Spinal cord (tissue), 10 donors: ENCODE measurements around the gene CFAP97D1. TPM values are rescaled to one million over a fixed set of nuclear protein-coding genes. Genes with fewer than 3 reads are reported as not detected.

Experiments
- DNase-seq, 6 donors: peaks; one replicate each; pipeline versions ENCODE4 v3.0.0 to v3.0.0-alpha.2; 2013 to 2015; ENCODE audit warnings: low spot score in 6 of 6, low read depth in 4 of 6
- H3K27ac ChIP-seq: one replicate; pipeline ENCODE4 v1.5.1; 2013; ENCODE audit warnings: low read depth, low read length, control low read depth
- H3K27me3 ChIP-seq: one replicate; pipeline ENCODE4 v1.6.1; 2013; ENCODE audit warnings: low read length; ENCODE audit not compliant: control insufficient read depth, insufficient read depth
- H3K36me3 ChIP-seq: one replicate; pipeline ENCODE4 v1.6.1; 2013; ENCODE audit warnings: low read length; ENCODE audit not compliant: control insufficient read depth, insufficient read depth
- H3K4me1 ChIP-seq: one replicate; pipeline ENCODE4 v1.6.1; 2013; ENCODE audit warnings: low read length; ENCODE audit not compliant: control insufficient read depth, insufficient read depth
- H3K4me3 ChIP-seq: one replicate; pipeline ENCODE4 v1.5.1; 2013; ENCODE audit warnings: low read depth, low read length, control low read depth
- H3K9me3 ChIP-seq: one replicate; pipeline ENCODE4 v1.6.1; 2013; ENCODE audit warnings: low read length; ENCODE audit not compliant: control insufficient read depth, insufficient read depth
- WGBS: methylation state at CpG from one replicate; pipeline ENCODE4 v1.1.5; 2013; ENCODE audit warnings: missing lambda C conversion rate; ENCODE audit not compliant: insufficient coverage; 5-methylcytosine and 5-hydroxymethylcytosine counted together
- polyA plus RNA-seq, 2 donors: library from polyadenylated mRNA; unstranded; fragments of 120-200 nt; gene quantifications; one replicate each; pipeline ENCODE4 v1.2.1, GENCODE V29; 2013; ENCODE audit not compliant: insufficient read length in 2 of 2
- total RNA-seq, 2 donors: library from RNA; depleted of rRNA in 1 of 2; stranded (reverse); fragments of 120-200 nt in 1 of 2; fragments of >200 nt in 1 of 2; gene quantifications; one replicate each; pipeline versions ENCODE4 v1.2.3 to v1.2.4, GENCODE V29; 2013 to 2014
- donor health status: healthy.

Gene CFAP97D1
- total and polyA plus RNA-seq, 4 donors: 0.10 to 0.16 (median 0.12) TPM; not detected in 1

- no peak for DNase-seq
- WGBS: 93% methylated on average over 14 of the region's 14 CpGs
- Histone ChIP-seq H3K27ac (no peak overlapping the region), H3K36me3 (peaks cover 45% of the 10 kb centered on the region), H3K27me3 (no peaks in the 10 kb centered on the region), H3K4me3 (no peak overlapping the region), H3K4me1 (peaks cover 29% of the 10 kb centered on the region), H3K9me3 (no peaks in the 10 kb centered on the region)
Observed at GRCh38 chr17:43829738-43830137, 49.5 kb downstream of the CFAP97D1 start.

- no peak for DNase-seq
- H3K9me3 ChIP-seq: no peaks in the 10 kb centered on the region
- 81% methylated on average over 4 of the region's 7 CpGs for WGBS
- H3K36me3 ChIP-seq: peaks cover 37% of the 10 kb centered on the region
- no peak overlapping the region for H3K27ac ChIP-seq
- H3K27me3 ChIP-seq: no peaks in the 10 kb centered on the region
- peaks cover 29% of the 10 kb centered on the region for H3K4me1 ChIP-seq
- no peak overlapping the region for H3K4me3 ChIP-seq
Observed at GRCh38 chr17:43830510-43831140, 50.4 kb downstream of the CFAP97D1 start.

GRCh38 chr17:43831633-43832032, 51.4 kb downstream of the CFAP97D1 start:
- Histone ChIP-seq H3K4me3 (no peak overlapping the region), H3K36me3 (peaks cover 34% of the 10 kb centered on the region), H3K27me3 (no peaks in the 10 kb centered on the region), H3K4me1 (peaks cover 29% of the 10 kb centered on the region), H3K9me3 (no peaks in the 10 kb centered on the region), H3K27ac (no peak overlapping the region)
- no peak for DNase-seq
- WGBS: 60% methylated on average over 5 of the region's 8 CpGs

- Histone ChIP-seq H3K36me3 (peaks cover 28% of the 10 kb centered on the region), H3K27me3 (no peaks in the 10 kb centered on the region), H3K4me1 (peaks cover 29% of the 10 kb centered on the region), H3K4me3 (peak overlapping the region; percentile 47), H3K27ac (no peak overlapping the region), H3K9me3 (no peaks in the 10 kb centered on the region)
- DNase-seq: peak in 2 of 6 donors; percentile 15 to 23
- 6% methylated on average over 49 of the region's 51 CpGs for WGBS
Observed at GRCh38 chr17:43832168-43832975, 52.1 kb downstream of the CFAP97D1 start.

GRCh38 chr17:43832976-43833829, 53.0 kb downstream of the CFAP97D1 start, which contains the start of gene MPP3:
TSS of gene MPP3 (minus strand) at chr17:43833146. CDS start at chr17:43831906, 1,240 bp downstream.
- no peak within 1 kb of the TSS for H3K27ac ChIP-seq
- WGBS: under 1% methylated on average over 86 of the region's 87 CpGs
- H3K4me3 ChIP-seq: peak within 1 kb of the TSS; percentile 64
- H3K36me3 ChIP-seq: peaks cover 23% of the 10 kb centered on the region
- peaks cover 29% of the 10 kb centered on the region for H3K4me1 ChIP-seq
- H3K27me3 ChIP-seq: no peaks in the 10 kb centered on the region
- peak in 5 of 6 donors; percentile 57 to 95 (median 69) for DNase-seq
- no peaks in the 10 kb centered on the region for H3K9me3 ChIP-seq

GRCh38 chr17:43834106-43834505, 53.9 kb downstream of the CFAP97D1 start:
- DNase-seq: peak in 2 of 6 donors; percentile 19 to 21
- Histone ChIP-seq H3K27me3 (no peaks in the 10 kb centered on the region), H3K36me3 (peaks cover 21% of the 10 kb centered on the region), H3K4me3 (no peak overlapping the region), H3K4me1 (peaks cover 29% of the 10 kb centered on the region), H3K9me3 (no peaks in the 10 kb centered on the region), H3K27ac (no peak overlapping the region)
- 56% methylated on average over 2 of the region's 2 CpGs for WGBS

Other genes starting within 250 kb of the CFAP97D1 start
- 1 to 10 TPM; 2.7 to 4.7 TPM for gene ETV4, start 234.1 kb upstream of the CFAP97D1 start, total RNA-seq
- gene ETV4, start 234.1 kb upstream of the CFAP97D1 start, polyA plus RNA-seq: 10 to 100 TPM; 23.1 to 27.2 TPM
- gene MEOX1, start 118.5 kb upstream of the CFAP97D1 start, total RNA-seq: 1 to 10 TPM; 2.3 TPM
- 1 to 10 TPM in 1 of 2 donors, under 1 TPM in 1; 0.35 to 1.2 TPM for gene MEOX1, start 118.5 kb upstream of the CFAP97D1 start, polyA plus RNA-seq
- under 1 TPM; 0.17 to 0.50 TPM for gene SOST, start 21.6 kb upstream of the CFAP97D1 start, total RNA-seq
- gene SOST, start 21.6 kb upstream of the CFAP97D1 start, polyA plus RNA-seq: 1 to 10 TPM in 1 of 2 donors, under 1 TPM in 1; 0.67 to 1.5 TPM
- 10 to 100 TPM; 41.3 to 49.0 TPM for gene DUSP3, start 1.5 kb upstream of the CFAP97D1 start, total RNA-seq
- gene DUSP3, start 1.5 kb upstream of the CFAP97D1 start, polyA plus RNA-seq: 10 to 100 TPM; 40.3 to 41.6 TPM
- gene MPP3, start 52.7 kb downstream of the CFAP97D1 start, total RNA-seq: 10 to 100 TPM; 15.9 to 30.2 TPM
- gene MPP3, start 52.7 kb downstream of the CFAP97D1 start, polyA plus RNA-seq: 10 to 100 TPM; 32.3 to 41.5 TPM
- gene CD300LG, start 66.7 kb downstream of the CFAP97D1 start, total RNA-seq: under 1 TPM; 0.39 to 0.40 TPM
- gene CD300LG, start 66.7 kb downstream of the CFAP97D1 start, polyA plus RNA-seq: under 1 TPM; 0.40 to 0.69 TPM
- 10 to 100 TPM; 12.1 to 24.1 TPM for gene MPP2, start 127.1 kb downstream of the CFAP97D1 start, total RNA-seq
- 10 to 100 TPM; 38.3 to 43.4 TPM for gene MPP2, start 127.1 kb downstream of the CFAP97D1 start, polyA plus RNA-seq
- gene PPY, start 162.0 kb downstream of the CFAP97D1 start, total RNA-seq: not detected
- gene PPY, start 162.0 kb downstream of the CFAP97D1 start, polyA plus RNA-seq: not detected
- gene PYY, start 173.5 kb downstream of the CFAP97D1 start, total RNA-seq: not detected
- under 1 TPM in 1 of 2 donors, not detected in 1; 0.68 TPM for gene PYY, start 173.5 kb downstream of the CFAP97D1 start, polyA plus RNA-seq
- 1 to 10 TPM; 1.6 to 3.5 TPM for gene NAGS, start 224.2 kb downstream of the CFAP97D1 start, total RNA-seq
- 1 to 10 TPM; 1.4 to 2.0 TPM for gene NAGS, start 224.2 kb downstream of the CFAP97D1 start, polyA plus RNA-seq
- gene TMEM101, start 234.5 kb downstream of the CFAP97D1 start, total RNA-seq: 10 to 100 TPM; 26.4 to 47.4 TPM
- 10 to 100 TPM; 21.1 to 29.7 TPM for gene TMEM101, start 234.5 kb downstream of the CFAP97D1 start, polyA plus RNA-seq